PC-9 (cell line): ENCODE data around the gene HOXA9. TPM values are rescaled to one million over a fixed set of nuclear protein-coding genes. Genes with fewer than 3 reads are reported as not detected.

Experiments
- BruUV-seq: library from RNA; stranded (reverse); fragments of 400-500 nt; replicated peaks from 2 replicates; lab custom pipeline; 2021; lab: Mats Ljungman, UMichigan
- CTCF ChIA-PET: fragments of 300-600 bp; sonication (Branson Sonifier 250); formaldehyde crosslinking; loops from one replicate; lab custom pipeline; 2022; ENCODE audit warnings: antibody characterized with exemption; lab: Charles Lee
- POLR2A ChIA-PET: fragments of 300-600 bp; sonication (Branson Sonifier 250); formaldehyde crosslinking; loops from one replicate; lab custom pipeline; 2022; ENCODE audit warnings: antibody characterized with exemption; ENCODE audit not compliant: unreplicated experiment; lab: Charles Lee
- DNase-seq, 2 experiments: peaks; one replicate each; pipeline versions ENCODE4 v3.0.0 to v3.0.0-alpha.2; 2015 to 2022; ENCODE audit warnings: mixed read lengths in 1 of 2
- H2AFZ ChIP-seq: fragments of 200-600 bp; sonication (generic); 2 replicates; pipeline ENCODE4 v1.8.1; 2017; ENCODE audit warnings: antibody characterized with exemption
- H3F3A ChIP-seq: fragments of 200-600 bp; sonication (generic); 2 replicates; pipeline ENCODE4 v1.8.1; 2017; ENCODE audit warnings: antibody characterized with exemption, mild to moderate bottlenecking, low read depth; ENCODE audit not compliant: insufficient read depth
- H3K27ac ChIP-seq: fragments of 200-600 bp; sonication (generic); 2 replicates; pipeline ENCODE4 v1.6.1; 2016; ENCODE audit warnings: mixed run types
- H3K27me3 ChIP-seq: fragments of 200-600 bp; sonication (generic); 2 replicates; pipeline ENCODE4 v1.6.1; 2016; ENCODE audit warnings: low read depth, mixed run types; ENCODE audit not compliant: insufficient read depth
- H3K36me3 ChIP-seq: fragments of 200-600 bp; sonication (generic); 2 replicates; pipeline ENCODE4 v1.6.1; 2016; ENCODE audit warnings: low read depth, mixed run types
- H3K4me1 ChIP-seq: fragments of 200-600 bp; sonication (generic); replicated peaks from 2 replicates; pipeline ENCODE4 v1.6.1; 2016; ENCODE audit warnings: mixed run types; ENCODE audit not compliant: insufficient read depth
- H3K4me2 ChIP-seq: fragments of 200-600 bp; sonication (generic); 2 replicates; pipeline ENCODE4 v1.6.1; 2017; ENCODE audit warnings: mixed run types
- H3K4me3 ChIP-seq: fragments of 200-600 bp; sonication (generic); 2 replicates; pipeline ENCODE4 v1.6.1; 2016; ENCODE audit warnings: mixed run types
- H3K79me2 ChIP-seq: fragments of 200-600 bp; sonication (generic); 2 replicates; pipeline ENCODE4 v1.6.1; 2017; ENCODE audit warnings: low read depth, mixed run types
- H3K9me2 ChIP-seq: fragments of 200-600 bp; sonication (generic); 2 replicates; pipeline ENCODE4 v1.8.1; 2017; ENCODE audit warnings: mild to moderate bottlenecking; ENCODE audit not compliant: insufficient read depth
- H3K9me3 ChIP-seq: fragments of 200-600 bp; sonication (generic); 2 replicates; pipeline ENCODE4 v1.8.1; 2016; ENCODE audit warnings: low read depth; ENCODE audit not compliant: insufficient read depth
- H4K20me1 ChIP-seq: fragments of 200-600 bp; sonication (generic); 2 replicates; pipeline ENCODE4 v1.8.1; 2017; ENCODE audit not compliant: insufficient read depth
- EZH2 ChIP-seq: fragments of 200-600 bp; sonication (generic); IDR thresholded peaks from 2 replicates; pipeline ENCODE4 v1.8.0; 2017; ENCODE audit warnings: antibody characterized with exemption, low read depth
- intact Hi-C: fragments of 100-400 bp; cut with micrococcal nuclease; formaldehyde crosslinking; loops from one replicate; pipeline ENCODE4 v1.10.0; 2022; ENCODE audit not compliant: unreplicated experiment
- total RNA-seq: library from RNA; stranded (reverse); gene quantifications from 2 replicates; pipeline ENCODE4 v1.2.3, GENCODE V29; 2021
- TF ChIP-seq, protein P1 (sequence below): fragments of 200-600 bp; sonication (generic); conservative IDR thresholded peaks from 2 replicates; pipeline ENCODE4 v1.6.1; 2017; ENCODE audit warnings: mixed run types, antibody characterized with exemption, mild to moderate bottlenecking, moderate library complexity

HOXA9 gene
- total RNA-seq, 1 experiment from 2014 or later: 2.5 TPM

DNA sequence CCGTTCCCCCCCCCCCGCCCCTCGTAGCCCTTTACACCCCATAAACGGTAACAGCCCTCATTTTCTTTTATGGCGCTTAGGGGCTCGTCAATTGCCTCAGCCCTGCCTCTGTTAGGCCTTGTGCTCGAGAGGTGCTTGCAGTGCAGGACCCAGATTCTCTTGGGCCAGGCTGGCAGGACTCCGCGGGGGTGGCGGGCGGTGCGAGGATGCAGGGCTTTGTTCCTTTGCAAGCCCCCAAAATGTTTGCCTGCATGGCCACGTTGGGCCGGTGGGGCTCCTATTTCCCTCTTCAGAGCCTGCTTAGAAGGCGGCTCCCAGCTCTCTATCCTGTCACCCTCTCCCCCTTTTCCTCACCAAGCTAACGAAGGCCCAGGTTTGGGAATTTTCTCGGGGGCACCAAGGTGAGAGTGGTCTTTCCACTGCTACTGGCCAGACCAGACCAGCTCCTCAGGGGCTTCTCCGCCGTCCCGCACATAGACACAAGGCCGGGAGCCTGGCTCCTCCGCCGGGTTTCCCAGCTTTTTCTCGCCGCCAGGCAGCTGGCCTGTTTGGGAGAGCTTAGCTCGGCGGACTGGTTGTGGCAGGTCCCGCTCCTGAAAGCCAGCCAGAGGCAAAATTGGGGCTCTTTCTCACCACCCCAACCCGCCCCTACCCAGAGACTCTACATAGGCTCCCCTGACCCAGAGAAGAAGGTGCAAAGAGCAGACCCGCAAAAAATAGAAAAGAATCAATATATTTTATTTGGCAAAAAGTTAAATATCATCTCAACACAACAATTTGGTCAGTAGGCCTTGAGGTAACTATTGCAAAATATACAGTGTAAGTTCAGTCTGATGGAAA is 3.4 kb downstream of the HOXA9 start:
- POLR2A ChIA-PET: interaction anchor here (0.5 to 0.7 kb wide), 3 partner anchors 301 to 1010 kb away, joined by 3 to 9 read pairs (median 5); partner anchors contain the start of gene NFE2L3
- H3K4me3 ChIP-seq: no peak overlapping the region

DNA sequence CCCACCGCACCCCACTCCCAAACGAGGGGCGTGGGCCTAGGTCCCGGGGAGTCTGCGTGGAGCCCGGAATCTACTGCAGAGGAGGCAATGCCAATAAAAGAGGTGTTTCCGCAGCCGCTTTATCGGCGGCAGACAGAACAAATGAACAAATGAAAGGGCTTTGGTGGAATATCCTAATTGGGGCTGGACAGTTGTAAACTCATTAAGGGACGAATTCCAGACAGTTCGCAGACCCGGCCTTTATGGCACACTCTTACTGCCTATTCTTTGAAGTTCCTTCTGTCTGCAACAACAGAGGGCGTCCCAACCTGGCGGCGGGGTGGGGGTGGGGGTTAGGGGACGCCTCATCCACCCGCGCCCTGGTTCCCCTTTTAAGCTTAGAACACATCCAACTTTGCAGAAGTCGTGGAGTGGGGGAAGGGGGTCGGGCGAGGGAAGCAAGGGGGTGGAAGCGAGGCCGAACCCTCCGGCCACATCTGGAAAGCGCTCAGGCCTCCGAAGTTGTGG is 4.1 kb downstream of the HOXA9 start:
- Histone ChIP-seq H2AFZ (peak overlapping the region; percentile 97), H3K27ac (no peak overlapping the region), H3K4me2 (peak overlapping the region; percentile 86), H3K9me2 (no peaks in the 10 kb centered on the region), H3K27me3 (no peaks in the 10 kb centered on the region), H4K20me1 (no peaks in the 10 kb centered on the region), H3K36me3 (no peaks in the 10 kb centered on the region), H3K4me3 (peak overlapping the region; percentile 71), H3K79me2 (no peaks in the 10 kb centered on the region), H3K9me3 (no peaks in the 10 kb centered on the region), H3F3A (peaks cover 14% of the 10 kb centered on the region; the same call in 1 of the 2 replicates), H3K4me1 (0 out of 2 replicates have a peak, but pooled peaks cover 3% of the 10 kb centered on the region)
- ChIA-PET CTCF (interaction anchor here (0.6 to 3.1 kb wide), 16 partner anchors 9 to 1272 kb away, joined by 3 to 24 read pairs (median 6); no protein-coding TSS in a partner anchor), POLR2A (interaction anchor here (0.5 to 0.6 kb wide), 2 partner anchors 16 to 501 kb away, joined by 3 to 9 read pairs; no protein-coding TSS in a partner anchor)
- intact Hi-C loops: loop anchor here (1.0 to 10.0 kb wide), 10 partner anchors 301 to 1594 kb away; no protein-coding TSS in a partner anchor
- TF ChIP-seq, protein P1, sequence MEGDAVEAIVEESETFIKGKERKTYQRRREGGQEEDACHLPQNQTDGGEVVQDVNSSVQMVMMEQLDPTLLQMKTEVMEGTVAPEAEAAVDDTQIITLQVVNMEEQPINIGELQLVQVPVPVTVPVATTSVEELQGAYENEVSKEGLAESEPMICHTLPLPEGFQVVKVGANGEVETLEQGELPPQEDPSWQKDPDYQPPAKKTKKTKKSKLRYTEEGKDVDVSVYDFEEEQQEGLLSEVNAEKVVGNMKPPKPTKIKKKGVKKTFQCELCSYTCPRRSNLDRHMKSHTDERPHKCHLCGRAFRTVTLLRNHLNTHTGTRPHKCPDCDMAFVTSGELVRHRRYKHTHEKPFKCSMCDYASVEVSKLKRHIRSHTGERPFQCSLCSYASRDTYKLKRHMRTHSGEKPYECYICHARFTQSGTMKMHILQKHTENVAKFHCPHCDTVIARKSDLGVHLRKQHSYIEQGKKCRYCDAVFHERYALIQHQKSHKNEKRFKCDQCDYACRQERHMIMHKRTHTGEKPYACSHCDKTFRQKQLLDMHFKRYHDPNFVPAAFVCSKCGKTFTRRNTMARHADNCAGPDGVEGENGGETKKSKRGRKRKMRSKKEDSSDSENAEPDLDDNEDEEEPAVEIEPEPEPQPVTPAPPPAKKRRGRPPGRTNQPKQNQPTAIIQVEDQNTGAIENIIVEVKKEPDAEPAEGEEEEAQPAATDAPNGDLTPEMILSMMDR: peak; percentile 55
- no peak for TF ChIP-seq EZH2
- no peak for DNase-seq
- no TSS peak for BruUV-seq

More for the DNA sequence above, 3.4 kb downstream of the HOXA9 start:
- no peaks in the 10 kb centered on the region for H3K36me3 ChIP-seq
- TF ChIP-seq, protein P1: no peak
- no peak for TF ChIP-seq EZH2
- H3K9me3 ChIP-seq: no peaks in the 10 kb centered on the region
- H3K27ac ChIP-seq: no peak overlapping the region
- CTCF ChIA-PET: interaction anchor here (0.6 to 3.1 kb wide), 11 partner anchors 9 to 793 kb away, joined by 3 to 24 read pairs (median 6); no protein-coding TSS in a partner anchor
- no peak overlapping the region for H3K4me2 ChIP-seq
- no peaks in the 10 kb centered on the region for H4K20me1 ChIP-seq
- no peaks in the 10 kb centered on the region for H3K79me2 ChIP-seq
- 0 out of 2 replicates have a peak, but pooled peaks cover 3% of the 10 kb centered on the region for H3K4me1 ChIP-seq
- no peaks in the 10 kb centered on the region for H3K27me3 ChIP-seq
- no peak overlapping the region for H2AFZ ChIP-seq
- DNase-seq: no peak
- peaks cover 14% of the 10 kb centered on the region; the same call in 1 of the 2 replicates for H3F3A ChIP-seq
- H3K9me2 ChIP-seq: no peaks in the 10 kb centered on the region
- intact Hi-C loops: loop anchor here (1.0 to 10.0 kb wide), 10 partner anchors 302 to 1595 kb away; no protein-coding TSS in a partner anchor
- BruUV-seq: no TSS peak
